HL-60 (cell line): ENCODE measurements around the gene NAIP.
"Not testable (repeated sequence)": the region's sequence is repeated elsewhere in the genome, so short reads cannot be mapped to it uniquely, and the experiment has no call there.

Source experiments
- DNase-seq, 2 experiments: peaks; one replicate each; pipeline ENCODE4 v3.0.0-alpha.2; 2010 to 2020; ENCODE audit warnings: low read depth in 1 of 2, low spot score in 1 of 2
- H3K27ac ChIP-seq: fragments of 250-450 bp; sonication (Bioruptor Pico); replicated peaks from 2 replicates; pipeline ENCODE4 v1.5.1; 2020; ENCODE audit warnings: mild to moderate bottlenecking, moderate library complexity
- H3K27me3 ChIP-seq: fragments of 250-450 bp; sonication (Bioruptor Pico); 2 replicates; pipeline ENCODE4 v1.5.1; 2021; ENCODE audit warnings: mild to moderate bottlenecking, moderate library complexity; ENCODE audit not compliant: insufficient read depth, poor library complexity, severe bottlenecking
- H3K4me3 ChIP-seq: replicated peaks from 2 replicates; pipeline ENCODE4 v1.5.1; 2011; ENCODE audit warnings: mild to moderate bottlenecking, control low read depth, low read length; ENCODE audit not compliant: insufficient read depth
- long read RNA-seq: library from polyadenylated mRNA; unstranded; transcript quantifications from one replicate; pipeline ENCODE4 v2.0.0, GENCODE V29; 2020

Gene NAIP, protein sequence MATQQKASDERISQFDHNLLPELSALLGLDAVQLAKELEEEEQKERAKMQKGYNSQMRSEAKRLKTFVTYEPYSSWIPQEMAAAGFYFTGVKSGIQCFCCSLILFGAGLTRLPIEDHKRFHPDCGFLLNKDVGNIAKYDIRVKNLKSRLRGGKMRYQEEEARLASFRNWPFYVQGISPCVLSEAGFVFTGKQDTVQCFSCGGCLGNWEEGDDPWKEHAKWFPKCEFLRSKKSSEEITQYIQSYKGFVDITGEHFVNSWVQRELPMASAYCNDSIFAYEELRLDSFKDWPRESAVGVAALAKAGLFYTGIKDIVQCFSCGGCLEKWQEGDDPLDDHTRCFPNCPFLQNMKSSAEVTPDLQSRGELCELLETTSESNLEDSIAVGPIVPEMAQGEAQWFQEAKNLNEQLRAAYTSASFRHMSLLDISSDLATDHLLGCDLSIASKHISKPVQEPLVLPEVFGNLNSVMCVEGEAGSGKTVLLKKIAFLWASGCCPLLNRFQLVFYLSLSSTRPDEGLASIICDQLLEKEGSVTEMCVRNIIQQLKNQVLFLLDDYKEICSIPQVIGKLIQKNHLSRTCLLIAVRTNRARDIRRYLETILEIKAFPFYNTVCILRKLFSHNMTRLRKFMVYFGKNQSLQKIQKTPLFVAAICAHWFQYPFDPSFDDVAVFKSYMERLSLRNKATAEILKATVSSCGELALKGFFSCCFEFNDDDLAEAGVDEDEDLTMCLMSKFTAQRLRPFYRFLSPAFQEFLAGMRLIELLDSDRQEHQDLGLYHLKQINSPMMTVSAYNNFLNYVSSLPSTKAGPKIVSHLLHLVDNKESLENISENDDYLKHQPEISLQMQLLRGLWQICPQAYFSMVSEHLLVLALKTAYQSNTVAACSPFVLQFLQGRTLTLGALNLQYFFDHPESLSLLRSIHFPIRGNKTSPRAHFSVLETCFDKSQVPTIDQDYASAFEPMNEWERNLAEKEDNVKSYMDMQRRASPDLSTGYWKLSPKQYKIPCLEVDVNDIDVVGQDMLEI (N-terminal part only)
- long read RNA-seq, full-length matches to known transcripts: 5 of 7 reads
- long read RNA-seq, partial matches to known transcripts: 0 of 7 reads
- long read RNA-seq, other reads (novel, unspliced or antisense): 2 of 7 reads

DNA sequence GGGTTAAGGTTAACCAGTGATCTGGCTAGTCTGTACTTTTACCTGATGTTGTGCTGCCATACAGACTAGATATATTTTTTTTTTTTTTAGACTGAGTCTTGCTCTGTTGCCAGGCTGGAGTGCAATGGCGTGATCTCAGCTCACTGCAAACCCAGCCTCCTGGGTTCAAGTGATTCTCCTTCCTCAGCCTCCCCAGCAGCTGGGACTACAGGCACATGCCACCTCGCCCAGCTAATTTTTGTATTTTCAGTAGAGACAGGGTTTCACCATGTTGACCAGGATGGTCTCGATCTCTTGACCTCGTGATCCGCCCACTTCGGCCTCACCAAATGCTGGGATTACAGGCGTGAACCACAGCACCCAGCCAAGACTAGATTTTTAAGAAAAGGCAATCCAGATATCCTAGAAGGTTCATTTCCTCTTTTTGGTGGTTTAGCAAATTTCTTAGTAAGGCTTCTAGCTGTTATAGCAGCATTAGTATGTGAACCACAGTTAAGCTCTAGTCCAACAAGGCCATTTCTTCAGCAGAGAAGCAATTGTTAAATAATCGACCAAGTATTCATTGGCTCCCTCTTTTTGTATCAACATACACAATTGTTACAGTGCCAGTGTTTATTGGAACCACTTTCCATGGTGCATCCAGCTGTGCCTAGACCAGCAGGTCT lies at the start of gene NAIP:
Gene NAIP (minus strand): TSS at position 51 of the 665 bp plus-strand sequence. CDS start 12,424 bp downstream, outside the sequence.
- not testable (repeated sequence) for DNase-seq, H3K4me3 ChIP-seq, H3K27ac ChIP-seq, H3K27me3 ChIP-seq

DNA sequence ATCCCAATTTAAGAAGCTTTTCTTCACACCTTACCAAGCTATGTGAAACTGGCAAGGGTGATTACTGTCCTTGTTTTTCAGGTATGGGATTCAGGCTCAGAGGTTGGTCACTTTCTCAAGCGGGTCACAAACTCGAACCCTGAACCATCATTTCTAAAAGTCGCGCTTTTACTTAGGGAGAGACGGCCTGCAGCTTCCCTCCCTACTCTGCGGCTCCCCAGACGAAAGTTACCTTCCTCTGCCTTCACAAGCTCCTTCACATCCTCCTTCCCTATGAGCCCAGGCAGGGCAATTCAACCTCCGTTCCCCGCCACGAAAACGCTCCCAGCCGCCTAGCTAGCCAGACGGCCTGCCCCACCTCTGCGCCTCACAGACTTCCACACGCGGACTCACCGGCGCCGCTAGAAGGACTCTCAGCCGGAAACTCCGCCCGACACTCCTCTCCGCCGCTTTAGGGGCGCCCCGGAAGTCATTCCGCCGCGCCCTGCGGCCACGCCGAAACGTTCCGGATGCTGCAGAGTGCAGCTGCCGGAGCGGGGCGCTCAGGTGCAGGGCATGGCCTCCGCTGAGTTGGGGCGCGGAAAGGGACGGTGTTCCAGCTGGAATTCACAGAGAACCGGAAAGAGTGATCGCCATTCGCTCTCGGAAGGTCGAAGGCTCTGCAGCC lies 42.3 kb upstream of the NAIP start, which contains the start of gene GTF2H2:
Gene GTF2H2 (minus strand): TSS at position 415 of the 667 bp plus-strand sequence. CDS start 4,913 bp downstream, outside the sequence.
- not testable (repeated sequence) for DNase-seq, H3K27ac ChIP-seq, H3K4me3 ChIP-seq, H3K27me3 ChIP-seq

DNA sequence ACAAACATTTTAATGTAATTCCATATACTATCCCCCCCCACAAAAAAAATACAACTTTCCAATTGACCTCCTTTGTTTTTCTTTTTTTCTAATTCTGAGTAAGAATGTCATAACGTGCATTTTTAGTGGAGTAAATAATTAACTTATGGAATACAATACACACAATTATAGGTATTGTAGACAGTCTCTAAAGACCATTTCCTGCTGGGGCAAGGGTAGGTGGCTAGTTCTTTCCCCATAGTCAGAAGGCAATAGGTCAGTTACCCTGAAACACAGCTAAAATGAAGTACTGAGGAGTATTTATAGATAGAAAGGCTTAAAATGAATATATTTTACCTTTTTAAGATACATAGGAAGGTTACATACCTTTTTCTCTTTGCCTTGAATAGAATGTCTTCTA lies 36.2 kb upstream of the NAIP start:
- not testable (repeated sequence) for DNase-seq

DNA sequence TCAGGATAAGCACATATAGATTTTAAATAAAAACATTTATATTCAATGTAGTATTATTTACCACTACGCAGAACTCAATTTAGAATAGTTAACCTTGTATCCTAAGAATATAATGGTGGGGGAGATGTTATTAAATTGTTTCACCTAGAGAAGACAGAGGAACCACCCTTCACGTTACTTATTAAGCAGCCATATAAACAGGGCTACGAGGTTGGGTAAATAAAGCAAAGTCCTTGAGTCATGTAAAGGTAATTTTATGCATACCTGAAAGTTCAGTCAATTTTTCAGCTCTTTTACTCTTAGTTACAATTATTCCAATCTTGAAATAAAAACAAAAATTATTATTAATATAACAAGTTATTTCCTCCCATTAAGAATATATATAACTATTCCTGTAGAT lies 34.3 kb upstream of the NAIP start:
- DNase-seq, H3K27ac ChIP-seq, H3K4me3 ChIP-seq, H3K27me3 ChIP-seq: not testable (repeated sequence)

More for the DNA sequence above, 36.2 kb upstream of the NAIP start:
- H3K27ac ChIP-seq, H3K4me3 ChIP-seq, H3K27me3 ChIP-seq: not testable (repeated sequence)

DNA sequence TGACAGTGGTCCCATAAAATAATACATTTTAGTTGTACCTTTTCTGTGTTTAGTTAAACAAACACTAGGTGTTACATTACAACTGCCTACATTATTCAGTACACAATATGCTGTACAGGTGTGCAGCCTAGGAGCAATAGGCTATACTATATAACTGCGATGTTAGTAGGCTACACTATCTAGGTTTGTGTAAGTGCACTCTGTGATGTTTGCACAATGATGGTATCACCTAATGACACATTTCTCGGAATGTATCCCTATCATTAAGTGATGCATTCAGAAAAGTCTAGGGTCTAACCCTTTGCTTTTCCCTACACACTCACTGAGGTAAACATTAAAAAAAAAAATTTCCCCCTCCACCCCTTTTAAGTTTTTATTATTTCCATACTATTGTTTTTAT lies 19.7 kb upstream of the NAIP start:
- not testable (repeated sequence) for H3K27ac ChIP-seq, H3K4me3 ChIP-seq, DNase-seq, H3K27me3 ChIP-seq

DNA sequence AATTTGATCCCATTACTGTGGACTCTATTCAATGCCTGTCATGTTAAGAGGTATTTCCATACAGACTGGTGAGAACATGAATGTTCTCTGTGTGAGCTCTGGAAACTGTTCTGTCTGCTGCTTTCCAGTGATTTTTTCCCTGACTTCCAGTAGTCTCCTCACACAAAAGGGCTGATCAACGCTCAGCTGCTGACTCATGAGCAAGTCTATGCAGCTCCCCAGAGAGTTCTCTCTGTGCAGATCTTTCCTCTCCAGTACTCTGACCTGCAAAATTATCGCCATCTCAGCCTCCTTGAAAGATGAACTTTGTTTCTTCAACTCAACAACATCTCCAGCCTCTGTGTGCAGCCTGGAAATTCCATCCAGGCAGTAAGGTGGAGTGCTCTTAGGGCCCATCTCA lies 19.0 kb upstream of the NAIP start:
- not testable (repeated sequence) for H3K4me3 ChIP-seq, DNase-seq, H3K27ac ChIP-seq, H3K27me3 ChIP-seq

DNA sequence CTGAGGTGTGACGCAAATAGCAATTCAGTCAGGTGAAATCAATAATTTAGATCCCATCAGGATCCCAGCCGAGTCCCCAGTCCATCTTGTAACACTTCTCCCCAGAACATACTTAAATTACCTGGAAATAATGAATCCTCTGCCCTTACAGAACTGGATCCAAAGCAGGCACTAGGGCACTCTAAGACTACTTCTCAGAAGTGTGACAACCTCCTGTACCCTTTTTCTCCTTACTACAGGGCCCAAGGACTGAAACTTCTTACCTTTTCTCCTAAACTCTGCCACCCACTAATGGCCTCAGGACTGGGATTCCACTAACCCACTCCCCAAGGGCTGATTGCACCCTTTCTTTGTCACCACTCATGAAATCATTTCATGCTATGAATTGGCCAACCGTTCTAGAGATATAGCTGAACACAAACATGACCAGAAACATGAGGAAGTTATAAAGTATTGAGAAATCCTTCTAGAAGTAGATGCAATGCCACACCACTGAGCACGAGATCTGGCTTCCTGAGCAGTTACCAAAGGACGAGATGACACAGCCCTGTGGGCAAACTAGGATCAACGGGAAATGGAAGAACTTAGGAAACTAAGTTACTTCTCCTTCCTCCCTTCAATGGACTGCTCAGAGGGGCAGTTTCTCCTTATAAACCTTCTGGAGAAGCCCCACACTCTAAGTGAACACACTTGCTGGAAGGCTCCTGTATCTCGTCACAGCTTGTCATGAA lies 6.1 kb upstream of the NAIP start:
- not testable (repeated sequence) for DNase-seq, H3K4me3 ChIP-seq, H3K27me3 ChIP-seq, H3K27ac ChIP-seq

DNA sequence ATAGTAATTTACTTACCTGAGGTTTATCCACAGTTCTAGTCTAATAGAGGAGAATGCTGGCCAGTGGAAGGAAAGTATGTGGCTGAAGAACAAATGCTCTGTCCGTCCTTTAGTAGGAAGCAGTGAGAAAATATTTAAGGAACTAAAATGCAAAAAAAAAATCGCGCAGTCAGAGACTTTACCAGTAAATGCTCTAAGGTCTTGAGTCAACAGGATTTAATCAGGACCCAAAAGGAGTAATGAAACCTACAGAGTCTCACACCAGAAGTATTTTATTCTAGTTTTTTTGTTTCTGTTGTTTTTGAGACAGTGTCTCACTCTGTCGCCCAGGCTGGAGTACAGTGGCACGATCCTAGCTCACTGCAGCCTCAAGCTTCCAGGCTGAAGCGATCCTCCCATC lies 4.5 kb downstream of the NAIP start:
- H3K27ac ChIP-seq, H3K4me3 ChIP-seq, DNase-seq, H3K27me3 ChIP-seq: not testable (repeated sequence)

DNA sequence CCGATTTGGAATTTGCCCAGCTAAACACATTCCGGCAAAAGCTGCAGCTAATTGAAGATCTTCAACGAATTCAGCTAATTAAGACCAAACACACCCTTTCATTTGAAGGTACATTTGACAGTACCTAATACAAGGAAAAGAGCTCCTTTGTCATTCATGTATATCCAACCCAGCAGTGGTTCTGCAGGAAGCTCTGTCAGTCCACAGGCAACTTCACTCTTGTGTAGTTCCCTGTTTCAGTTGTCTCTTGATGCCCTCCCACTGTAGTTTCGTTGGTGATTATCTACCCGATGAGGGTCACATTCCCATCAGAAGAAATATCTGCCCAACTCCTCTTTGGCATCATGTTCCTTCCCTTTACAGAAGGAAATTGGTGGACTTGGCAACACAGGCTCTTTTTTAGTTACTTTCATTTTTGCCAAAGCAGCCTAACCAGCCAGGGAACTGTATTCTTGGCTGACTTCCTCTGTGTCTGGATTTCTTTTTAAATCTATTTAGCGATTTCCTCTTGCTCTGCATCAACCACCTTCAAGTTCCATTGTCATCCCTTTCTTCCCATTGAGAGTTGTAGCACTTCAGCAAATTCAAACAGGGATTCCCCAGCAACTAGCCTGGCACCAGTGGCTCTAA lies 6.6 kb downstream of the NAIP start:
- H3K27me3 ChIP-seq, H3K4me3 ChIP-seq, DNase-seq, H3K27ac ChIP-seq: not testable (repeated sequence)
